AG09309 (cell line): ENCODE results near the gene COPS3.

ENCODE experiments used
- DNase-seq: peaks from one replicate; pipeline ENCODE4 v3.0.0-alpha.2; 2010; ENCODE audit warnings: low read depth
- H3K4me3 ChIP-seq: 2 replicates; pipeline ENCODE4 v1.5.1; 2011; ENCODE audit warnings: mild to moderate bottlenecking, low read depth, low read length, moderate library complexity; ENCODE audit not compliant: control insufficient read depth
- CTCF ChIP-seq: IDR thresholded peaks from 2 replicates; pipeline ENCODE4 v1.5.1; 2011; ENCODE audit warnings: mild to moderate bottlenecking, low read depth, low read length, inconsistent platforms; ENCODE audit not compliant: insufficient read depth, control insufficient read depth; ENCODE audit errors: missing control alignments

Gene COPS3

GRCh38 chr17:17221329-17221728 is 59.7 kb downstream of the COPS3 start:
- no peak for TF ChIP-seq CTCF
- no peak overlapping the region for H3K4me3 ChIP-seq
- DNase-seq = no peak

GRCh38 chr17:17220529-17220928 is 60.5 kb downstream of the COPS3 start:
- DNase-seq = no peak
- H3K4me3 ChIP-seq = no peak overlapping the region
- TF ChIP-seq CTCF = no peak

- no peak for DNase-seq
- no peak overlapping the region for H3K4me3 ChIP-seq
- no peak for TF ChIP-seq CTCF
These were observed 63.1 kb downstream of the COPS3 start for GRCh38 chr17:17217995-17218394.

GRCh38 chr17:17216776-17217175 is 64.3 kb downstream of the COPS3 start:
- no peak for DNase-seq
- no peak for TF ChIP-seq CTCF
- no peak overlapping the region for H3K4me3 ChIP-seq

- H3K4me3 ChIP-seq = no peak overlapping the region
- no peak for DNase-seq
- no peak for TF ChIP-seq CTCF
These were observed 64.8 kb downstream of the COPS3 start for GRCh38 chr17:17216236-17216635.

GRCh38 chr17:17215575-17215974 is 65.5 kb downstream of the COPS3 start:
- DNase-seq = no peak
- no peak overlapping the region for H3K4me3 ChIP-seq
- TF ChIP-seq CTCF = no peak
